Measurements from ENCODE around the gene SPRY4.

The SPRY4 gene

DNA sequence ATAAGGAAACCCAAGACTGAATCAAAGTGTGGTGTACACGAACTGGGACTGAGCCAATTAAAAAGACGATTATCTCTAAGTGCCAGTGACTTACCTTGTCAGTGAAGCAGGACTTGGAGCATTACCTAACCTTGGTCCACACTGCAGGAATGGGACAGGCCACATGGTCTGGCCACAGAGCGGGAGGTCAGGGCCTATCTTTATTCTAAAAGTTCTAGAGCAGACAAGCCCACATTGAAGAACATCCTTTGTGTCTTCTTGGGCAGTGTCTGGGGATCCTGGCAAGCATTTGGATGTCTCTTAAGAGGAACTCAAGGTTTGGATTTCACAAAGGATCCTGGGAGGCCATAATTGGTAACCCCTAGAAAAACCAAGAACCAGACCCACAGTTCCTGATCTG, 16.5 kb downstream of the SPRY4 start:
- H3K4me2 ChIP-seq (ENCODE audit: low read length) = no peak overlapping the region
- no peak overlapping the region for H2AFZ ChIP-seq (ENCODE audit: insufficient read depth, low read length, poor library complexity)
- H3K79me2 ChIP-seq (ENCODE audit: control insufficient read depth, insufficient read depth, low read length, poor library complexity) = no peaks in the 10 kb centered on the region
- H3K14ac ChIP-seq (ENCODE audit: low read length) = no peak overlapping the region
- H4K8ac ChIP-seq (ENCODE audit: low read depth, low read length) = no peak overlapping the region
- H2AK5ac ChIP-seq (ENCODE audit: low read length) = no peak overlapping the region
- DNase-seq = no peak
- no peak overlapping the region for H3K27ac ChIP-seq (ENCODE audit: low read depth, low read length)
- no peak overlapping the region for H2BK120ac ChIP-seq (ENCODE audit: insufficient read depth, low read length, poor library complexity)
- WGBS (ENCODE audit: extremely low coverage, insufficient coverage, insufficient read length) = no CpG with 5 or more reads among the region's 3 CpGs
- H3K9ac ChIP-seq (ENCODE audit: low read length) = no peak overlapping the region
- peaks cover 2% of the 10 kb centered on the region for H3K79me1 ChIP-seq (ENCODE audit: low read length)
- no peak overlapping the region for H3K4me3 ChIP-seq (ENCODE audit: low read depth, low read length)
- H3K18ac ChIP-seq (ENCODE audit: low read length) = no peak overlapping the region
- no peak overlapping the region for H4K12ac ChIP-seq (ENCODE audit: low read depth, low read length)
- H3K27me3 ChIP-seq (ENCODE audit: insufficient read depth, low read length) = no peaks in the 10 kb centered on the region
- no peak overlapping the region for H2BK12ac ChIP-seq (ENCODE audit: low read length)
- no peak overlapping the region for H3K23ac ChIP-seq (ENCODE audit: low read length)
- no peak overlapping the region for H4K91ac ChIP-seq (ENCODE audit: low read depth, low read length)
- no peak overlapping the region for H2BK5ac ChIP-seq (ENCODE audit: low read depth, low read length, poor library complexity)
- no peaks in the 10 kb centered on the region for H3K9me3 ChIP-seq (ENCODE audit: insufficient read depth, low read depth, low read length)
- H3K4ac ChIP-seq (ENCODE audit: low read depth, low read length) = no peak overlapping the region
- peaks cover 10 to 15% of the 10 kb centered on the region in 2 experiments for H3K4me1 ChIP-seq (ENCODE audit: control insufficient read depth in 1 of 2, insufficient read depth in 2 of 2, low read length in 2 of 2)
- peaks cover 26 to 28% of the 10 kb centered on the region in 2 experiments for H3K36me3 ChIP-seq (ENCODE audit: control insufficient read depth in 1 of 2, insufficient read depth in 2 of 2, low read length in 2 of 2)

DNA sequence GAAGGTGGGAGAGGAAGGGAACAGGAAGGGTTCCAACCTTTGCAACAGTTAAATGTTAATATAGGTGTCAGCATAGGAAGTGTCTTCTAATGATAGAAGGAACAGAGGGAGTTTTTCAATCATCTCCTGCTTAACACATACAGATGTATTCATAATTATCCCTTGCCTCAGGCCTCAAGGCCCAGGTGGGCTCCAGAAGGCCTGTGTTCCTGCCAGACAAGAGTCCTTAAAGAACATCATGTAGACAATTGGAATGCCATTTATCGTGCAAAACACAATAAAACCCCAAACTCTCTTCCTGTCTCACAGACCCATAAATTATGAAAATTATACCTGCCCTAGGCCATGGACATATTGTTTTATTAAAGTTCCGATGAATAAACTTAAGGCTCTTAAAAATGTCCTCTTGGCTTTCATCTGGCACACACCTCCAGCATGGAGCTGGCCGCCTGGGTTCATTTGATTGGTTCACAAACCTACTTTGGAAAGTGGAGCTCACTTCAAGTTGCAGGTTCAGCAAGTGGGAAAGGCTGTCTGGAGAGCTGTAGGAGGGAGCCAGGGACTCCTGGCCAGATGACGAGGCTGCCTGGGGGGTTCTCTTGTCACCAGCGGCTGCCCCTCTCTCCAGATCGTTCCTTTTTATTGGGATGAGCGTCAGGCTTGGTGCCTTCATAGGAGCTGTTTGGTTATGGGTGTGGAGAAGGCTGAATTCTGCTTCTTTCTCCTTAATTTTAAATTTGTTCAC, 17.5 kb downstream of the SPRY4 start:
- H2BK5ac ChIP-seq (ENCODE audit: low read depth, low read length, poor library complexity) = no peak overlapping the region
- no peak overlapping the region for H2BK120ac ChIP-seq (ENCODE audit: insufficient read depth, low read length, poor library complexity)
- no peak overlapping the region for H3K4me2 ChIP-seq (ENCODE audit: low read length)
- no peak overlapping the region for H4K91ac ChIP-seq (ENCODE audit: low read depth, low read length)
- no peaks in the 10 kb centered on the region for H3K79me2 ChIP-seq (ENCODE audit: control insufficient read depth, insufficient read depth, low read length, poor library complexity)
- H3K14ac ChIP-seq (ENCODE audit: low read length) = no peak overlapping the region
- no peak overlapping the region for H3K4me3 ChIP-seq (ENCODE audit: low read depth, low read length)
- H3K79me1 ChIP-seq (ENCODE audit: low read length) = peaks cover 2% of the 10 kb centered on the region
- H3K9ac ChIP-seq (ENCODE audit: low read length) = no peak overlapping the region
- no CpG with 5 or more reads among the region's 7 CpGs for WGBS (ENCODE audit: extremely low coverage, insufficient coverage, insufficient read length)
- H3K27ac ChIP-seq (ENCODE audit: low read depth, low read length) = no peak overlapping the region
- H3K18ac ChIP-seq (ENCODE audit: low read length) = no peak overlapping the region
- DNase-seq = no peak
- H3K36me3 ChIP-seq (ENCODE audit: control insufficient read depth in 1 of 2, insufficient read depth in 2 of 2, low read length in 2 of 2) = peaks cover 17 to 19% of the 10 kb centered on the region in 2 experiments
- no peak overlapping the region for H3K4ac ChIP-seq (ENCODE audit: low read depth, low read length)
- no peaks in the 10 kb centered on the region for H3K9me3 ChIP-seq (ENCODE audit: insufficient read depth, low read depth, low read length)
- H4K8ac ChIP-seq (ENCODE audit: low read depth, low read length) = no peak overlapping the region
- peaks cover 10 to 16% of the 10 kb centered on the region in 2 experiments for H3K4me1 ChIP-seq (ENCODE audit: control insufficient read depth in 1 of 2, insufficient read depth in 2 of 2, low read length in 2 of 2)
- H4K12ac ChIP-seq (ENCODE audit: low read depth, low read length) = no peak overlapping the region
- H2BK12ac ChIP-seq (ENCODE audit: low read length) = no peak overlapping the region
- no peak overlapping the region for H2AK5ac ChIP-seq (ENCODE audit: low read length)
- H2AFZ ChIP-seq (ENCODE audit: insufficient read depth, low read length, poor library complexity) = no peak overlapping the region
- H3K27me3 ChIP-seq (ENCODE audit: insufficient read depth, low read length) = no peaks in the 10 kb centered on the region
- no peak overlapping the region for H3K23ac ChIP-seq (ENCODE audit: low read length)

GRCh38 chr5:142306077-142306502, 18.7 kb downstream of the SPRY4 start:
- Histone ChIP-seq H3K4ac (ENCODE audit: low read depth, low read length) (no peak overlapping the region), H3K4me2 (ENCODE audit: low read length) (no peak overlapping the region), H2BK5ac (ENCODE audit: low read depth, low read length, poor library complexity) (no peak overlapping the region), H4K91ac (ENCODE audit: low read depth, low read length) (no peak overlapping the region), H3K4me1 (ENCODE audit: control insufficient read depth in 1 of 2, insufficient read depth in 2 of 2, low read length in 2 of 2) (peaks cover 10 to 16% of the 10 kb centered on the region in 2 experiments), H3K23ac (ENCODE audit: low read length) (no peak overlapping the region), H4K8ac (ENCODE audit: low read depth, low read length) (no peak overlapping the region), H2BK120ac (ENCODE audit: insufficient read depth, low read length, poor library complexity) (no peak overlapping the region), H3K36me3 (ENCODE audit: control insufficient read depth in 1 of 2, insufficient read depth in 2 of 2, low read length in 2 of 2) (peaks cover 8 to 9% of the 10 kb centered on the region in 2 experiments), H3K14ac (ENCODE audit: low read length) (no peak overlapping the region), H2BK12ac (ENCODE audit: low read length) (no peak overlapping the region), H3K79me2 (ENCODE audit: control insufficient read depth, insufficient read depth, low read length, poor library complexity) (no peaks in the 10 kb centered on the region), H3K18ac (ENCODE audit: low read length) (no peak overlapping the region), H4K12ac (ENCODE audit: low read depth, low read length) (no peak overlapping the region), H3K79me1 (ENCODE audit: low read length) (peaks cover 2% of the 10 kb centered on the region), H3K9ac (ENCODE audit: low read length) (no peak overlapping the region), H3K27me3 (ENCODE audit: insufficient read depth, low read length) (no peaks in the 10 kb centered on the region), H2AK5ac (ENCODE audit: low read length) (no peak overlapping the region), H3K9me3 (ENCODE audit: insufficient read depth, low read depth, low read length) (no peaks in the 10 kb centered on the region), H3K27ac (ENCODE audit: low read depth, low read length) (no peak overlapping the region), H2AFZ (ENCODE audit: insufficient read depth, low read length, poor library complexity) (no peak overlapping the region), H3K4me3 (ENCODE audit: low read depth, low read length) (no peak overlapping the region)
- WGBS (ENCODE audit: extremely low coverage, insufficient coverage, insufficient read length) = no CpG with 5 or more reads among the region's 6 CpGs
- DNase-seq = peak; percentile 78 to 88

DNA sequence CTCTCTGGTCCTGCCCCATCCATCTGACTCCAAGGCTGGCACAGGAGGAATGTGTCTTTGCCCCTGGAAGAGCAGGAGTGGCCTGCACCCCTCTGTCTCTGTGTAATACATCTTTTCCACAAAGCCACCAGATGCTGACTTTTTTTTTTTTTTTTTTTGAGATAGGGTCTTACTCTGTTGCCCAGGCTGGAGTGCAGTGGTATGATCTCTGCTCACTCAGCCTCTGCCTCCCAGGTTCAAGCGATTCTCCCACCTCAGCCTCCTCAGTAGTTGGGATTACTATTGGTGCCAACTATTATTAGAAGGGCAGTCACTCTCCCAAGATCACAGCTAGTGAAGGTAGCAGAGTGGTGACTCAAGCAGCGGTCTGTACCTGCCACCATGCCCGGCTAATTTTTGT, 19.6 kb downstream of the SPRY4 start:
- no peak overlapping the region for H2BK120ac ChIP-seq (ENCODE audit: insufficient read depth, low read length, poor library complexity)
- H3K27me3 ChIP-seq (ENCODE audit: insufficient read depth, low read length) = no peaks in the 10 kb centered on the region
- peaks cover 2% of the 10 kb centered on the region for H3K79me1 ChIP-seq (ENCODE audit: low read length)
- no peak overlapping the region for H4K8ac ChIP-seq (ENCODE audit: low read depth, low read length)
- H4K91ac ChIP-seq (ENCODE audit: low read depth, low read length) = no peak overlapping the region
- peaks cover 2 to 3% of the 10 kb centered on the region in 2 experiments for H3K36me3 ChIP-seq (ENCODE audit: control insufficient read depth in 1 of 2, insufficient read depth in 2 of 2, low read length in 2 of 2)
- no peak overlapping the region for H2AFZ ChIP-seq (ENCODE audit: insufficient read depth, low read length, poor library complexity)
- no peak overlapping the region for H2BK5ac ChIP-seq (ENCODE audit: low read depth, low read length, poor library complexity)
- H4K12ac ChIP-seq (ENCODE audit: low read depth, low read length) = no peak overlapping the region
- no peaks in the 10 kb centered on the region for H3K79me2 ChIP-seq (ENCODE audit: control insufficient read depth, insufficient read depth, low read length, poor library complexity)
- peak overlapping the region; percentile 47 for H3K14ac ChIP-seq (ENCODE audit: low read length)
- no peak overlapping the region for H3K27ac ChIP-seq (ENCODE audit: low read depth, low read length)
- H2AK5ac ChIP-seq (ENCODE audit: low read length) = peak overlapping the region; percentile 24
- no peak overlapping the region for H3K18ac ChIP-seq (ENCODE audit: low read length)
- no peak for DNase-seq
- H3K4me1 ChIP-seq (ENCODE audit: control insufficient read depth in 1 of 2, insufficient read depth in 2 of 2, low read length in 2 of 2) = peaks cover 7 to 12% of the 10 kb centered on the region in 2 experiments
- no peak overlapping the region for H3K9ac ChIP-seq (ENCODE audit: low read length)
- H3K4ac ChIP-seq (ENCODE audit: low read depth, low read length) = no peak overlapping the region
- H3K9me3 ChIP-seq (ENCODE audit: insufficient read depth, low read depth, low read length) = no peaks in the 10 kb centered on the region
- H3K4me3 ChIP-seq (ENCODE audit: low read depth, low read length) = no peak overlapping the region
- H3K23ac ChIP-seq (ENCODE audit: low read length) = no peak overlapping the region
- WGBS (ENCODE audit: extremely low coverage, insufficient coverage, insufficient read length) = no CpG with 5 or more reads among the region's 3 CpGs
- no peak overlapping the region for H3K4me2 ChIP-seq (ENCODE audit: low read length)
- no peak overlapping the region for H2BK12ac ChIP-seq (ENCODE audit: low read length)
